NCI-H526 treated with DMSO at 0.1 percent for 48 hours (cell line): ENCODE measurements around the gene MOGAT1.
"Not testable (repeated sequence)": the region's sequence is repeated elsewhere in the genome, so short reads cannot be mapped to it uniquely, and the experiment has no call there.

ENCODE experiments used
- DNase-seq: peaks from one replicate; lab custom pipeline; 2025; lab: John Stamatoyannopoulos, UW

Gene MOGAT1

GRCh38 chr2:222739939-222740338, 68.5 kb downstream of the MOGAT1 start:
- no peak for DNase-seq

- DNase-seq = no peak
Measured at GRCh38 chr2:222743251-222743812, 71.9 kb downstream of the MOGAT1 start.

GRCh38 chr2:222745836-222746559, 74.5 kb downstream of the MOGAT1 start:
- DNase-seq = no peak

GRCh38 chr2:222747526-222748160, 76.2 kb downstream of the MOGAT1 start:
- DNase-seq = no peak

GRCh38 chr2:222750533-222750932, 79.1 kb downstream of the MOGAT1 start:
- DNase-seq = no peak

GRCh38 chr2:222751238-222751637, 79.8 kb downstream of the MOGAT1 start:
- no peak for DNase-seq

GRCh38 chr2:222751821-222752719, 80.6 kb downstream of the MOGAT1 start:
- no peak for DNase-seq

- DNase-seq = no peak
Measured at GRCh38 chr2:222752746-222753145, 81.3 kb downstream of the MOGAT1 start.

GRCh38 chr2:222753251-222753824, 81.9 kb downstream of the MOGAT1 start:
- peak; percentile 30 for DNase-seq

GRCh38 chr2:222754324-222754930, 83.0 kb downstream of the MOGAT1 start:
- DNase-seq = no peak

GRCh38 chr2:222755593-222755992, 84.1 kb downstream of the MOGAT1 start:
- DNase-seq = not testable (repeated sequence)

GRCh38 chr2:222756362-222756831, 84.9 kb downstream of the MOGAT1 start:
- DNase-seq = no peak

GRCh38 chr2:222756951-222757650, 85.6 kb downstream of the MOGAT1 start:
- no peak for DNase-seq
